Hepatic stellate cell (primary cell): ENCODE data around the gene SLC25A44.
A peak's percentile ranks its signal among the peaks of the same experiment; 100 is the strongest.

Experiments used
- DNase-seq: peaks from one replicate; pipeline ENCODE4 v3.0.0; 2011; ENCODE audit warnings: low spot score

Gene SLC25A44

GRCh38 chr1:156193488-156194299, at the start of gene SLC25A44:
Gene SLC25A44, plus strand, starts transcription at chr1:156194104. Its CDS starts 5,744 bp downstream, at chr1:156199848.
- peak; percentile 98 for DNase-seq

GRCh38 chr1:156144742-156145141, 49.2 kb upstream of the SLC25A44 start:
- DNase-seq, result no peak

- DNase-seq, result no peak
These were observed 48.3 kb upstream of the SLC25A44 start for GRCh38 chr1:156145650-156146019.

- peak; percentile 84 for DNase-seq
These were observed 47.7 kb upstream of the SLC25A44 start for GRCh38 chr1:156146020-156146768.

- DNase-seq, result no peak
These were observed 47.0 kb upstream of the SLC25A44 start for GRCh38 chr1:156146769-156147405.

- DNase-seq, result no peak
These were observed 45.7 kb upstream of the SLC25A44 start for GRCh38 chr1:156148216-156148615.

GRCh38 chr1:156149374-156150332, 44.3 kb upstream of the SLC25A44 start:
- no peak for DNase-seq

- no peak for DNase-seq
These were observed 43.4 kb upstream of the SLC25A44 start for GRCh38 chr1:156150333-156151011.

GRCh38 chr1:156151093-156151688, 42.7 kb upstream of the SLC25A44 start:
- DNase-seq, result no peak

GRCh38 chr1:156152628-156153027, 41.3 kb upstream of the SLC25A44 start:
- no peak for DNase-seq

GRCh38 chr1:156153362-156153761, 40.5 kb upstream of the SLC25A44 start, which contains the start of gene SEMA4A:
Gene SEMA4A, plus strand, starts transcription at chr1:156153585. Its CDS starts 994 bp downstream, at chr1:156154579.
- no peak for DNase-seq

GRCh38 chr1:156154317-156154749, 39.6 kb upstream of the SLC25A44 start:
- DNase-seq, result no peak

- DNase-seq, result no peak
These were observed 38.0 kb upstream of the SLC25A44 start for GRCh38 chr1:156155756-156156510.

GRCh38 chr1:156157506-156157905, 36.4 kb upstream of the SLC25A44 start:
- no peak for DNase-seq

GRCh38 chr1:156157966-156158365, 35.9 kb upstream of the SLC25A44 start:
- no peak for DNase-seq

- no peak for DNase-seq
These were observed 33.7 kb upstream of the SLC25A44 start for GRCh38 chr1:156160000-156160742.

GRCh38 chr1:156160743-156161171, 33.1 kb upstream of the SLC25A44 start:
- peak; percentile 85 for DNase-seq

- no peak for DNase-seq
These were observed 31.4 kb upstream of the SLC25A44 start for GRCh38 chr1:156162430-156163037.
